SK-MEL-5 (cell line): Measurements from ENCODE around the gene CD4. TPM values are rescaled to one million over a fixed set of nuclear protein-coding genes. Genes with fewer than 3 reads are reported as not detected.

Experiments used
- DNase-seq: peaks from one replicate; pipeline ENCODE4 v3.0.0-alpha.2; 2016; ENCODE audit warnings: low read depth, low spot score
- in situ Hi-C: cut with HindIII; loops from 2 replicates; pipeline ENCODE4 v1.10.0; 2016; ENCODE audit warnings: low sequenced_read_pairs, high pct_unique_total_duplicates, low pct_unique_long_range_greater_than_20kb
- total RNA-seq: library from RNA; depleted of rRNA; stranded (reverse); fragments of >200 nt; shearing (Covaris generic); gene quantifications from 2 replicates; pipeline ENCODE4 v1.2.3, GENCODE V29; 2014

CD4 gene
- total RNA-seq, 1 experiment from 2014 or later = 0.05 TPM

DNA sequence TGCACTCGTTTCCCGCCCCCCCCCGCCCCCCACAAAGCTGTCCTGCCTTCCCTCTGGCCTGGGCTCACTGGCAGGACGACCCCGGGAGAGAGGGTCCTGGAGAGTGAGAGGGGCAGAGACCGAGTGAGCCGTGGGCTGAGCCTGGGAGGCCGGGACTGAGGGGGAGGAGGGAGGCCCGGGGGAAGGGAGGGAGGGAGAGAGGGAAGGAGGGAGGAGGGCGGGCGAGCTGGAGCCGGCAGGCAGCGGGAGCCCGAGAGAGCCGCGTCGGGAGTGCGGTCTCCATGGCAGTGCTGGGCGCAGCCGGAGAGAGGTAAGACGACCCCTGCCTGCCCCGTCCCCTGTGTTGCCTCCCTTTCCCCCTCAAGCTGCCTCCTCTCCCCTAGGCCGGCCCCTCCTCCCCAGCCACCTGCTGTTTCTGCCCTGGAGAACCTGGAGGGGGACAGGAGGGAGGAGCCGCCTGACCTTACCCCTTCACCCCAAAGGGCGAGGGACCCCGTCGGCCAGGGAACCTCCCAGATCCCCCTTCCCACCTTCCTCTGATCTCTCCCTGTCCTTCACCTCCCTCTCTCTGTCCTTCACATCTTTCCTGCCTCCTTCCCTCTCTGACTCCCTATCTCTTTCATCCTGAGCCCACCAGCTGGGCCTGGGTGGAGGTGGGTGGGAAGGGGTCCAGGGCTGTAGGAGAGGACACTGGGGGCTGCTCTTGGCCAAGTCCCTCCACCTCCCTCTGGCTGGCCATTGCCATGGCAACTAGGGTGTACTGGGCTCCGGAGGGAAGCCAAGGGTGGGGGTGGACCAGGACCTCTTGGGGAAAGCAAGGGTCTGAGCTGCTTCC, 32.5 kb downstream of the CD4 start, which contains the start of gene GPR162:
Gene GPR162, plus strand, starts transcription at position 231 of the 835 bp plus-strand sequence. CDS start 2,078 bp downstream, outside the sequence.
- in situ Hi-C loops = no loop called here
- no peak for DNase-seq

- in situ Hi-C loops = no loop called here
- DNase-seq = no peak
Measured at GRCh38 chr12:6822426-6823135, 33.3 kb downstream of the CD4 start.

DNA sequence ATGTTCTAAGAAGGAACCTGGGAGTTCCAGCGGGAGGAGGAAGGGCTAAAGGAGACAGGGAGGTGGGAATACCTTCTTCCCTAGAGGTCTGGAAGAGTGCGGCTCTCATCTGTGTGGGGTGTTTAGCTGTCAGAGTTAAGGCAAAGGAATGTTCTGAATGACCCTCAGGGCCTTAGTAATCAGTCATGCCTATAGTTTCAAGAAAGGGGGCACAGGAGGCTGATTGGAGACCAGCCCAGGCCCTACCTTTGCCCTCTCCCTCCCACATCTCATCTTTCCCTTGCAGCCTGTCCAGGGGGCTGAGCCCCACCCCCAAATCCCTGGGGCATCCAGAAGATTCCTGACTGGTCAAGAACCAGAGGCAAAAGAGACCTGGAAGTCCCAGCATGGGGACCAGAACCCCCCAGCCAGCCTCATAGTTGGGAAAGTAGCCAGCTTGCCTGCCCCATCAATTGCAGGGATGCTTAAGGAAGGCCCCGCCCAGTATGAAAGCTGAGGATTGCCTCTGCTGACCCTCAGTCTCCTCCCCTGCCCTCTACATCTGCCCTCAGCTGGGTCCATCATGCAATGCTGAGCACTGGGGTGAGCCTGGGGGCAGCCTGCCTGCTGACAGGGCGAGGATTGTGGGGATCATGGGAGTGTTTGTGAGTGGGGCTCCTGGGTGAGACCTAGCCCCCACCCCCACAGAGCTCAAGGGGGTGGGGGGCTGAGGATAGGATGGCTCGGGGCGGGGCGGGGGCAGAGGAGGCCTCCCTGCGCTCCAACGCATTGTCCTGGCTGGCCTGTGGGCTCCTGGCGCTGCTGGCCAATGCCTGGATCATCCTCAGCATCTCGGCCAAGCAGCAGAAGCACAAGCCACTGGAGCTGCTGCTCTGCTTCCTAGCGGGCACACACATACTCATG, 34.1 kb downstream of the CD4 start:
- no peak for DNase-seq
- in situ Hi-C loops = no loop called here

GRCh38 chr12:6824085-6824775, 34.9 kb downstream of the CD4 start:
- DNase-seq = no peak
- in situ Hi-C loops = no loop called here

- no peak for DNase-seq
- in situ Hi-C loops = no loop called here
Measured at GRCh38 chr12:6824901-6825381, 35.6 kb downstream of the CD4 start.

DNA sequence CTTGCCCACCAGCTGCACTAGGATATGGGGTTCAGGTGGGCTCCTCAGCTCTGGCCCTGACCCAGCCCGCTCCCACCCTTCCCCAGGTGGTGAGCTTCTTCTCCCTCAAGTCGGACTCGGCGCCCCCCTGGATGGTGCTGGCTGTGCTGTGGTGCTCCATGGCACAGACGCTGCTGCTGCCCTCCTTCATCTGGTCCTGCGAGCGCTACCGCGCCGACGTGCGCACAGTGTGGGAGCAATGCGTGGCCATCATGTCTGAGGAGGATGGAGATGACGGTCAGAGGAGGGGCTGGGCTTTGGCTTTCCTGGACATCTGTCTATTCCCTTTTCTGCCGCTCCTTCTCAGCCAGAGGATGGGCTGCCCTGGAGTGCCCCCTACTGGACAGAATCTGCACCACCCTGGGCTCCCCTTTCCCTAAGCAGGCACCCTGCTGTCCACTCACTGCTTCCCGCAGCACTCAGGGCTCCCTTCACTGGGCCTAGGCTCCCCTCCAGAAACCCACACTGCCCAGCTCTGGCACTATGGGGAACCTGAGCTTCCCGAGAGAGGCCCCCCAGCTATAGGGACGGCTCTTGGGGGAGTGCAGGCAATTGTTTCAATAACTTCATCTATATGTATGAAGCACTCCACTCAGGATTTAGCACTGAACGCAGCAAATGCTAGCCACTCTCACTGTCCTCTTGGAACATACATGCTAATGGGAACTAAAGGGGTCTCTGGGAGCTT, 36.2 kb downstream of the CD4 start:
- in situ Hi-C loops = no loop called here
- peak; percentile 84 for DNase-seq

GRCh38 chr12:6826125-6826733, 36.9 kb downstream of the CD4 start:
- DNase-seq = no peak
- in situ Hi-C loops = no loop called here

DNA sequence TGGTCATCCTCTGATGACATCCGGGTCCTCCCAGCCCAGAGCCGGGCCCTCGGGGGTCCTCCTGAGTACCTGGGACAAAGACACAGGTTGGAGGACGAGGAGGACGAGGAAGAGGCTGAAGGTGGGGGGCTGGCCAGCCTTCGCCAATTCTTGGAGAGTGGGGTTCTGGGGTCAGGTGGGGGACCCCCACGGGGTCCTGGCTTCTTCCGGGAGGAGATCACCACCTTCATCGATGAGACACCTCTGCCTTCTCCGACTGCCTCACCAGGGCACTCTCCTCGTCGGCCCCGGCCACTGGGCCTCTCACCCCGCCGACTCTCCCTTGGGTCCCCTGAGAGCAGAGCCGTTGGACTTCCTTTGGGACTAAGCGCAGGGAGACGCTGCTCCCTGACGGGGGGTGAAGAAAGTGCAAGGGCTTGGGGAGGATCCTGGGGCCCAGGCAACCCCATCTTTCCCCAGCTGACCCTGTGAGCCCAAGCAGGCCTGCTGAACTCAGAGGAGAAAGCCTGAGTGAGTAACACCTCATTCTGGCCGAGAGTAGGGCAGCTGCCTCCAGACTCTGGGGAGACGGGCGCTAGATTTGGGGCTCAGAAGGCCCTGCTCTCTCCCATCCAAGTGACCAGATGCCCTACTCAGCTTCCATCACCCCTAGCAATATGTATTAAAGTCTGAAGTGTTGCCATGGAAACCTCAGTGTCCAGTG, 37.6 kb downstream of the CD4 start:
- DNase-seq = no peak
- in situ Hi-C loops = no loop called here

- DNase-seq = peak; percentile 89
- in situ Hi-C loops = no loop called here
Measured at GRCh38 chr12:6827437-6827911, 38.1 kb downstream of the CD4 start.

DNA sequence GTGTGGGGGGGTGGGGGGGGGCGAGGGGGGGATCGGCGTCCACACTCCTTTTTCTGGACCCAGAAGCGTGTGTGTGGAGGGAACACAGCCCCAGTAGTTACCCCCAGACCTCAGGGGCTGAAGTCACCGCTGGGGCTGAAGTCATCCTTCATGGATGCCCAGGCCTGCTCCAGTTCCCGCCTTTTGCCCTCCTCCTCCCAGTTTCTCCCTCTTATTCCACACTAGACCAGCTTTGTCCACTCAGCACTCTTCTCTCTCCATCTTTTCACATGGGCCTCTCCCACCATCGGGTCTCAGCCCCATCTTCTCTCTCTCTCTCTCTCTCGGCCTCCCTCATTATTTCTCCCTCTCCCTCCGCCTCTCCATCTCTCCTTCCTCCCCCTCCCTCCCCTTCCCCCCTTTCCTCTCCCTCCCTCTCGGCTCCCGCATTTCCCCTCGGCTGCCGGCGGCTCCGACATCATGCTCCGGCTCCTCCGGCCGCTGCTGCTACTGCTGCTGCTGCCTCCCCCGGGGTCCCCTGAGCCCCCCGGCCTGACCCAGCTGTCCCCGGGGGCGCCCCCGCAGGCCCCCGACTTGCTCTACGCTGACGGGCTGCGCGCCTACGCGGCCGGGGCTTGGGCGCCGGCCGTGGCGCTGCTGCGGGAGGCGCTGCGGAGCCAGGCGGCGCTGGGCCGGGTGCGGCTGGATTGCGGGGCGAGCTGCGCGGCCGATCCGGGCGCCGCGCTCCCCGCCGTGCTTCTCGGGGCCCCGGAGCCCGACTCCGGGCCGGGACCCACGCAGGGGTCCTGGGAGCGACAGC, 38.9 kb downstream of the CD4 start, which contains the start of gene P3H3:
Gene P3H3, plus strand, starts transcription at position 426 of the 799 bp plus-strand sequence. Its CDS starts 34 bp downstream, at position 460.
- peak; percentile 30 for DNase-seq
- in situ Hi-C loops = no loop called here

DNA sequence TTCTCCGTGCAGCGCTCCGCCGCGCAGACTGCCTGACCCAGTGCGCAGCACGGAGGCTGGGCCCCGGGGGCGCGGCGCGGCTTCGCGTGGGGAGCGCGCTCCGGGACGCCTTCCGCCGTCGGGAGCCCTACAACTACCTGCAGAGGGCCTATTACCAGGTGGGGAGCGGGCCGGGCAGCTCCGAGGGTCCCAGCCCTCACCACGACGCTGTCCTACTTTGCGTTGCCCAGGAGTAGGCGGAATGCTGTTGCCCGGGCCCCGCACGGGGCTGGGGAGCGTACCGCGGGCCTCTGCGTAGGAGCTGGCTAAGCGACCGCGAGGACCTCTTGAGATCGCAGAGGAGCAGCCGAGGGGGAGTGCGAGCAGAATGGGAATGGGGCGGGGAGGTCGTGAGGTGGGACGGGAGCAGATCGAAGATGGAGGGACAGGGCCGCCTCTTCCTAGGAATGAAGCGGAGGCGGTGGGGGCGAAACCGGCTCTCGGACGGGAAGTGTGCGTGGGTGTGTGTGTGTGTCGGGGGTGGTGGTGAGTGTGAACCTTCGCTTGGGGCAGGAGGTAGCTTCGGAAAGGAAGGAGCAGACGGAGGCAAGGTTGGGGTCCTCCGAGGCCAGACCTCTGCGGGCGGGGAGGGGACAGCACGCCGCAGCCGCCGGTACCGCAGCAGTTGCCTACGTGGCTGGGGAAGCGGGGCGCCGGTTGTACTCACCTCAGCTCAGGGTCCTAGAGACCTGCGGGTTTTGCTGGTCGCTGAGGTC, 39.6 kb downstream of the CD4 start:
- in situ Hi-C loops = no loop called here
- DNase-seq = no peak

DNA sequence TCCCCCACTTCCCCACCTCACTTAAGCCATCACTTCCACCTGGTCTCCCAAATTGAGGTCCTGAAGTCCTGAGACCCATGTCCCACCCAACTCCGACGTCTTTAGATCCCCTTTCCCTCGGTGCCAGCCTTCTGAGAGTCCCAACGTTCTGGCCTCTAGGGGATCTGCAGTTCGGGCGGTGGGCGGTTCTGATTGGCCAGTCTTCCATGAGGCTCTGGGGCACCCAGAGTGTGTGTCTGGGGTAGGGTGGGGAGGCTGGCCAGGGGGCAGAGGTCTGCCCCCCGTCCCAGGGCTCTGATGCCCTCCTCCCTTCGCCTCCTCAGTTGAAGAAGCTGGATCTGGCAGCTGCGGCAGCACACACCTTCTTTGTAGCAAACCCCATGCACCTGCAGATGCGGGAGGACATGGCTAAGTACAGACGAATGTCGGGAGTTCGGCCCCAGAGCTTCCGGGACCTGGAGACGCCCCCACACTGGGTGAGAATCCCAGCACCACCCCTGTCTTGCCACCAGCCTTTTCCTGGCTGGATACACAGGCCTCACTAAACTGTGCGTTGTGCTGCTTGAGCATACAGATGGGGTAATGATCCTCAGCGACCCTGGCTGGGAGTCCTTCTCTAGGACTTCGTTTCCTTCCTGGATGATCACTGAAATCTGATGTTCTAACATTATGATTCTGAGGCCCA, 40.4 kb downstream of the CD4 start:
- no peak for DNase-seq
- in situ Hi-C loops = no loop called here

GRCh38 chr12:6830286-6830890, 41.1 kb downstream of the CD4 start:
- in situ Hi-C loops = no loop called here
- no peak for DNase-seq
